IPS-18a (cell line): ENCODE measurements around the gene ESRRB.

Experiments
- H3K27ac ChIP-seq: one replicate; pipeline ENCODE4 v1.5.1; 2013; ENCODE audit warnings: low read length
- H3K27me3 ChIP-seq: one replicate; pipeline ENCODE4 v1.6.1; 2013; ENCODE audit warnings: mild to moderate bottlenecking, low read length; ENCODE audit not compliant: control insufficient read depth, insufficient read depth
- H3K36me3 ChIP-seq: one replicate; pipeline ENCODE4 v1.6.1; 2013; ENCODE audit warnings: low read depth, low read length; ENCODE audit not compliant: control insufficient read depth
- H3K4me1 ChIP-seq: one replicate; pipeline ENCODE4 v1.6.1; 2013; ENCODE audit warnings: low read depth, low read length; ENCODE audit not compliant: control insufficient read depth
- H3K4me3 ChIP-seq: one replicate; pipeline ENCODE4 v1.5.1; 2013; ENCODE audit warnings: low read length
- H3K9ac ChIP-seq: one replicate; pipeline ENCODE4 v1.6.1; 2013; ENCODE audit warnings: mild to moderate bottlenecking, low read length, moderate library complexity
- H3K9me3 ChIP-seq: one replicate; pipeline ENCODE4 v1.6.1; 2013; ENCODE audit warnings: low read depth, low read length; ENCODE audit not compliant: control insufficient read depth

Gene ESRRB

GRCh38 chr14:76371066-76371465, 4.9 kb upstream of the ESRRB start:
- H3K4me1 ChIP-seq = no peaks in the 10 kb centered on the region
- peaks cover 24% of the 10 kb centered on the region for H3K27me3 ChIP-seq
- H3K36me3 ChIP-seq = no peaks in the 10 kb centered on the region
- H3K9ac ChIP-seq = no peak overlapping the region
- no peaks in the 10 kb centered on the region for H3K9me3 ChIP-seq
- H3K27ac ChIP-seq = no peak overlapping the region
- H3K4me3 ChIP-seq = no peak overlapping the region

GRCh38 chr14:76373456-76373855, 2.5 kb upstream of the ESRRB start:
- Histone ChIP-seq H3K9me3 (no peaks in the 10 kb centered on the region), H3K4me3 (no peak overlapping the region), H3K27me3 (peaks cover 48% of the 10 kb centered on the region), H3K4me1 (no peaks in the 10 kb centered on the region), H3K27ac (no peak overlapping the region), H3K36me3 (no peaks in the 10 kb centered on the region), H3K9ac (no peak overlapping the region)

- Histone ChIP-seq H3K4me1 (no peaks in the 10 kb centered on the region), H3K36me3 (no peaks in the 10 kb centered on the region), H3K27me3 (peaks cover 64% of the 10 kb centered on the region), H3K4me3 (peak overlapping the region; percentile 79), H3K9me3 (no peaks in the 10 kb centered on the region), H3K9ac (no peak overlapping the region), H3K27ac (no peak overlapping the region)
These were observed 453 bp upstream of the ESRRB start for GRCh38 chr14:76375484-76375883.

- Histone ChIP-seq H3K9ac (no peak overlapping the region), H3K4me3 (peak overlapping the region; percentile 79), H3K36me3 (no peaks in the 10 kb centered on the region), H3K27ac (no peak overlapping the region), H3K27me3 (peaks cover 69% of the 10 kb centered on the region), H3K4me1 (no peaks in the 10 kb centered on the region), H3K9me3 (no peaks in the 10 kb centered on the region)
These were observed 506 bp downstream of the ESRRB start for GRCh38 chr14:76376409-76376877.

GRCh38 chr14:76376878-76377734, 1.2 kb downstream of the ESRRB start:
- Histone ChIP-seq H3K9ac (no peak overlapping the region), H3K4me1 (no peaks in the 10 kb centered on the region), H3K27ac (no peak overlapping the region), H3K27me3 (peaks cover 76% of the 10 kb centered on the region), H3K4me3 (peak overlapping the region; percentile 79), H3K36me3 (no peaks in the 10 kb centered on the region), H3K9me3 (no peaks in the 10 kb centered on the region)

- H3K27me3 ChIP-seq = peaks cover 77% of the 10 kb centered on the region
- H3K27ac ChIP-seq = no peak overlapping the region
- peak overlapping the region; percentile 79 for H3K4me3 ChIP-seq
- no peaks in the 10 kb centered on the region for H3K9me3 ChIP-seq
- no peaks in the 10 kb centered on the region for H3K4me1 ChIP-seq
- H3K9ac ChIP-seq = no peak overlapping the region
- H3K36me3 ChIP-seq = no peaks in the 10 kb centered on the region
These were observed 1.8 kb downstream of the ESRRB start for GRCh38 chr14:76377735-76378074.

GRCh38 chr14:76380991-76381390, 5.1 kb downstream of the ESRRB start:
- Histone ChIP-seq H3K36me3 (no peaks in the 10 kb centered on the region), H3K27me3 (peaks cover 54% of the 10 kb centered on the region), H3K4me1 (no peaks in the 10 kb centered on the region), H3K9me3 (no peaks in the 10 kb centered on the region), H3K9ac (no peak overlapping the region), H3K4me3 (no peak overlapping the region), H3K27ac (no peak overlapping the region)

GRCh38 chr14:76381817-76382494, 6.0 kb downstream of the ESRRB start:
- H3K4me3 ChIP-seq = no peak overlapping the region
- H3K9me3 ChIP-seq = no peaks in the 10 kb centered on the region
- H3K9ac ChIP-seq = no peak overlapping the region
- H3K4me1 ChIP-seq = peaks cover 3% of the 10 kb centered on the region
- no peaks in the 10 kb centered on the region for H3K36me3 ChIP-seq
- peaks cover 45% of the 10 kb centered on the region for H3K27me3 ChIP-seq
- H3K27ac ChIP-seq = no peak overlapping the region

- Histone ChIP-seq H3K36me3 (no peaks in the 10 kb centered on the region), H3K27ac (no peak overlapping the region), H3K27me3 (peaks cover 39% of the 10 kb centered on the region), H3K4me3 (no peak overlapping the region), H3K9me3 (no peaks in the 10 kb centered on the region), H3K4me1 (peaks cover 4% of the 10 kb centered on the region), H3K9ac (no peak overlapping the region)
These were observed 6.5 kb downstream of the ESRRB start for GRCh38 chr14:76382495-76382832.

- H3K9me3 ChIP-seq = no peaks in the 10 kb centered on the region
These were observed 9.5 kb downstream of the ESRRB start for GRCh38 chr14:76385435-76385834.

GRCh38 chr14:76386944-76387782, 11.2 kb downstream of the ESRRB start:
- Histone ChIP-seq H3K27me3 (peaks cover 1% of the 10 kb centered on the region), H3K36me3 (no peaks in the 10 kb centered on the region), H3K27ac (no peak overlapping the region), H3K9ac (no peak overlapping the region), H3K9me3 (no peaks in the 10 kb centered on the region), H3K4me1 (peaks cover 5% of the 10 kb centered on the region), H3K4me3 (no peak overlapping the region)

More at GRCh38 chr14:76385435-76385834, 9.5 kb downstream of the ESRRB start:
- no peak overlapping the region for H3K27ac ChIP-seq
- peaks cover 4% of the 10 kb centered on the region for H3K4me1 ChIP-seq
- H3K36me3 ChIP-seq = no peaks in the 10 kb centered on the region
- H3K9ac ChIP-seq = no peak overlapping the region
- peaks cover 14% of the 10 kb centered on the region for H3K27me3 ChIP-seq
- H3K4me3 ChIP-seq = no peak overlapping the region
